AML-193 (cell line): ENCODE measurements around the gene GALNT11.
"Not testable (repeated sequence)": the region's sequence is repeated elsewhere in the genome, so short reads cannot be mapped to it uniquely, and the experiment has no call there.

Source experiments
- DNase-seq, 2 experiments: peaks; one replicate each; lab custom pipeline; 2025; lab: John Stamatoyannopoulos, UW

The GALNT11 gene

DNA sequence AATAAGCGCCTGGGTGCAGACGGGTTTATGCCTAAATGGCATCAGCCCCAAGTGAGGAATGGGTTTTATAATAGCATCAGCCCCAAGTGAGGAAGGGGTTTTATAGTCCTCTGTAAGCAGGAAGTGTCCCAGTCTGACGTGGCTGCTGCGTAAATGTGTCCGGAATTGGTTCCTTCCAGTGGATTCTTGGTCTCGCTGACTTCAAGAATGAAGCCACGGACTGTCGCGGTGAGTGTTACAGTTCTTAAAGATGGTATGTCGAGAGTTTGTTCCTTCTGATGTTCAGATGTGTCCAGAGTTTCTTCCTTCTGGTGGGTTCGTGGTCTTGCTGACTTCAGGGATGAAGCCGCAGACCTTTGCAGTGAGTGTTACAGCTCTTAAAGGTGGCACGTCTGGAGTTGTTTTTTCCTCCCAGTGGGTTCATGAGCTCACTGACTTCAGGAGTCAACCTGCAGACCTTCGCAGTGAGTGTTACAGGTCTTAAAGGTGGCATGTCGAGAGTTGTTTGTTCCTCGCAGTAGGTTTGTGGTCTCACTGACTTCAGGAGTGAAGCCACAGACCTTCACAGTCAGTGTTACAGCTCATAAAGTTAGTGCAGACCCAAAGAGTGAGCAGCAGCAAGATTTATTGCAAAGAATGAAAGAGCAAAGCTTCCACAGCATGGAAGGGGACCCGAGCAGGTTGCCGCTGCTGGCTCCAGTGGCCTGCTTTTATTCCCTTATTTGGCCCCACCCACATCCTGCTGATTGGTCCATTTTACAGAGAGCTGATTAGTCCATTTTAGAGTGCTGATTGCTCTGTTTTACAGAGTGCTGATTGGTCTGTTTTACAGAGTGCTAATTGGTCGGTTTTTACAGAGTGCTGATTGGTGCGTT, 2.3 kb downstream of the GALNT11 start:
- not testable (repeated sequence) for DNase-seq

DNA sequence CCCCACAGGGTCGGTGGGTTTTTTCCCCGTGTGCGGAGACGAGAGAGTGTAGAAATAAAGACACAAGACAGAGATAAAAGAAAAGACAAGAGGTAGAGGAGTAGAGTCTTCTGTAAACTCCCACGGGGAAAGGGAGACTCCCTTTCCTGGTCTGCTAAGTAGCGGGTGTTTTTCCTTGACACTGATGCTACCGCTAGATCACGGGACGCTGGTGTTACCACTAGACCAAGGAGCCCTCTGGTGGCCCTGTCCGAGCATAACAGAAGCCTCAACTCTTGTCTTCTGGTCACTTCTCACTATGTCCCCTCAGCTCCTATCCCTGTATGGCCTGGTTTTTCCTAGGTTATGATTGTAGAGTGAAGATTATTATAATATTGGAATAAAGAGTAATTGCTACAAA, 4.6 kb downstream of the GALNT11 start:
- DNase-seq, result peak in 1 of 2 experiments; percentile 5

DNA sequence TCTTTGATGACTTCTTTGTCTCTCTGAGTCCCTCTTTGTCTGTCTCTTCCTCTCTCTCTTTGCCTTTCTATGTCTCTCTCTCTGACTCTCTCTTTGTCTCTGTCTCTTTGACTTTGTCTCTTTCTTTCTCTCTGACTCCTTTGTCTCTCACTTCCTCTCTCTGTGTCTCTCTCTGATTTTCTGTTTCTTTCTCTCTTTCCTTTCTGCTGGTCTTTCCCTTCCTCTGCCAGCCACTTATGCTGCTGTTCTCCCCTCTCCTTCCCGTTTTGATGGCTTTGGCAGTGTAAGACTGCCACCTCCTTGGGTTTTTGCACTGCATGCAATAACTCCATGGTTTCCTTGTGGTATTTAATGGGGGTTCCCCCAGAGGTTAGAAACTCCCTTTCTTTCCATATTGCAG, 5.2 kb downstream of the GALNT11 start:
- not testable (repeated sequence) for DNase-seq

DNA sequence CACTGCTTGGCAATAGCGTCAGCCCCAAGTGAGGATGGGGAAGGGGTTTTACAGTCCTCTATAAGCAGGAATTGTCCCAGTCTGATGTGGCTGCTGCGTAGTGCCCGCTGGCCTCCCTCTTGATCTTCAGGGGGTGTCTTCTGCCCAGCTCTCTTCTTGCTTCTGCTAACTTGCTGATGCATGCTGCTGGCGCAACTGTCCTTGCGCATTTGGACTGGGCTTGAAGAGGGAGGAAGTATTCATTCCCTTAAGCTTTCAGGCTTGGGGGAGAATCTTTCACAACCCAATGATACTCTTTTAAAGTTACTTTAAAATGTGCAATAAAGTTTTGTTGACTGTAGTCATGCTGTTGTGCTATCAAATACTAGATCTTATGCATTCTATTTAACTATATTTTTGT, 10.3 kb downstream of the GALNT11 start:
- no peak for DNase-seq

DNA sequence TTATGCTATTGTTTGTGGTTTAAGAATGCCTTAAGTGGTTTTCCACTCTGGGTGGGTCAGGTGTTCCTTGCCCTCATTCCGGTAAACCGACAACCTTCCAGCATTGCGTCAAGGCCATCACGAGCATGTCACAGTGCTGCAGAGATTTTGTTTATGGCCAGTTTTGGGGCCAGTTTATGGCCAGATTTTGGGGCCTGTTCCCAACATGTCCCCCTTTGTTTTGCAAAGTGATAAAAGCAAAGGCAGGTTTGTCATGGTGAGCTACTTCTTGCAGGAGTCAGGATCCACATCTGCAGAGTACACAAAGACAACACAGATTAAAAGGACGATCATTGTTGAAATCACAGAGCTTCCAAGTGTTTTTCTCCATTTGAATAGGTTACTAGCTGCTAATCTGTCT, 12.9 kb downstream of the GALNT11 start:
- not testable (repeated sequence) for DNase-seq

DNA sequence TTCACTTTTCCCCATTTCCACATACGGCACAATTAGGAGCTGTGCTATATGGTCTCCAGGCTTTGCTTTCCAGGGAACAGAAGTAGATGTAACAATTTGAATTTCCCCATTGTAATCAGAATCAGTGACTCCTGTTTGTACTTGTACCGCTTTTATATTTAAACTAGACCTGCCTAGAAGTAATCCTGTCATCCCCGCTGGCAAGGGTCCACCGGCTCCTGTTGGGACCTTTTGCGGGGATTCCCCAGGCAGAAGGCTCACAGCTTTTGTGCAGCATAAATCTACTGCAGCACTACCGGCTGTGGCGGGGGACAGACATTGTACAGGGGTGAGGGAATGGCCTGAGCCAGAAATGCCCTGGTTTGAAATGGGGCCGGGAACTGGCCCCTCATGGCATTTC, 17.6 kb downstream of the GALNT11 start:
- DNase-seq, result not testable (repeated sequence)

DNA sequence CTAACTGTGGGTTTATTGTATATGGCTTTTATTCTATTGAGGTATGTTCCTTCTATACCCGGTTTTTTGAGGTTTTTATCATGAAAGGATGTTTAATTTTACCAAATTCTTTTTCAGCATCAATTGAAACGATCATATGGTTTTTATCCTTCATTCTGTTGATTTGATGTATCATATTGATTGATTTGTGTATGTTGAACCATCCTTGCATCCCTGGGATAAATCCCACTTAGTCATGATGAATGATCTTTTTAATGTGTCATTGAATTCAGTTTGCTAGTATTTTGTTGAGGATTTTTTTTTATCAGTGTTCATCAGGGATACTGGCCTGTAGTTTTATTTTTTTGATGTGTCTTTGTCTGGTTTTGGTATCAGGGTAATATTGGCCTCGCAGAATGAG, 19.4 kb downstream of the GALNT11 start:
- not testable (repeated sequence) for DNase-seq

DNA sequence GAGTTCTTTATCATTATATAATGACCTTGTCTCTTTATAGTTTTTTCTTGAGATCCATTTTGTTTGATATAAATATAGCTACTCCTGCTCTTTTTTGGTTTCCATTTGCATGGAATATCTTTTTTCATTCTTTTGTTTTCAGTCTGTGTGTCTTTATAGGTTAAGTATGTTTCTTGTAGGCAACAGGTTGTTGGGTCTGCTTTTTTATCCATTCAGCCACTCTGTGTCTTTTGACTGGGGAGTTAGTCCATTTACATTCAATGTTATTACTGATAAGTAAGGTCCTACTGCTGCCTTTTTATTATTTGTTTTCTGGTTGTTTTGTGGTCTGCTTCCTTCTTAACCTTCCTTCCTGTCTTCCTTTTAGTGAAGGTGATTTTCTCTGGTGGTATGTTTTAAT, 21.1 kb downstream of the GALNT11 start:
- no peak for DNase-seq

DNA sequence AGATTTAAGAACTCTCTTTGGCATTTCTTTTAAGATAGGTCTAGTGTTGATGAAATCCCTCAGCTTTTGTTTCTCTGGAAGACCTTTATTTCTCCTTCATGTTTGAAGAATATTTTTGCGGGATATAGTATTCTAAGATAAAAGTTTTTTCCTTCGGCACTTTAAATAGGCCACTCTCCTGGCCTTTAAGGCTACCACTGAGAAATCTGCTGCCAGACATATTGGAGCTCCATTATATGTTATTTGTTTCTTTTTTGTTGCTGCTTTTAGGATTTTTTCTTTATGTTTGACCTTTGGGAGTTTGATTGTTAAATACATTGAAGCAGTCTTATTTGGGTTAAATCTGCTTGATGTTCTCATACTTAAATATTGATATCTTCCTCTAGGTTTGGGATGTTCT, 22.6 kb downstream of the GALNT11 start:
- no peak for DNase-seq

DNA sequence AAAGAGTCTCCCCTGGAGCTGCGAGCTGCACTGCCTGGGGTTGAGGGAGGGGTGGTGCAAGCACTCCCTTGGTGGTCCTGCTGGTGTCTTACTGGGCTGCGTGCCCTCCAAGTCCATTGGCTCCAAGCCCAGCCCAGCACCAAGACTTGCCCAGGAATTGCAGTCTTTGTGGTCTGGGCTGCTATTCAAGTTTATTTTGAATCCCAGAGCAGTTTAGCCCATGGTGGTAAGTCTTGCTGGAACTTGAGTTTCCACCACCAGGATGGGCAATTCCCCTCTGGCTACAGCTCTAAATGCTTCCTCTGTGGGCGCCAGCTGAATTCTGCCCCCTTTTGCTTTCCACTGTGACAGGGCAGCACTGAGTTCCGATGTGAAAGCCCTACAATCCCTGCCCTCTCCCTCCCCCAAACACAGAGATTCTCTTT, 25.1 kb downstream of the GALNT11 start:
- no peak for DNase-seq

DNA sequence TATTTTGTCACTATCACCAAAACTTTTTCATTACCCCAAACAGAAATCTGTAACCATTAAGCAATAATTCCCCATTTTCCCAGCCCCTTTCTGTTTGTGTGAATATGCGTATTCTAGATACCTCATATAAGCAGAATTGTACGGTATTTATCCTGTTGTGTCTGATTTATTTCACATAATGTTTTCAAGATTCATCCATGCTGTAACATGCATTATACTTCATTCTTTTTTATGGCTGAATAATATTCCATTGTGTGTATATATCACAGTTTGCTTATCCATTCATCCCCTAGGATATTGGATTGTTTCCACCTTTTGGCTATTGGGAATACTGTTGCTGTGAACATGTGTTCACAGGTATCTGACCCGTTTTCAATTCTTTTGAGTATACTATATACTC, 26.5 kb downstream of the GALNT11 start:
- no peak for DNase-seq

DNA sequence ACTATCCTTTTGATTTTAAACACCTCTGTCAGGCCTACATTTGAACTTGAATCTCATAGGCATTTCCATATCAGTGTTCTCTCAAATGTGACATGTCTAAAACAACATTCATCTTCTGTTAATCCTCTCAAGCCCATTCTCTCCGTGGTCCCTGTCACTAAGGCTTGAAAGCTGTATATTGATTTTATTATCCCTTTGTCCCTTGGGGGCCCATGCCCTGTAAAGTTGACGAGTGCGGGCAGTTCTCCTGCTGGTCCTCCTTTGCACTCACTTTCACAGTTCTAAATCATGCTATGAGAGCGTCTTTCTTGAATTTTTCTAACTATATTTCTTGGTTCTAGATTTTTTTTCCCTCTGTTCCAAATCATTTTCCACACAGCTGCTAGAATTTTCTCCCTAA, 27.3 kb downstream of the GALNT11 start:
- no peak for DNase-seq

DNA sequence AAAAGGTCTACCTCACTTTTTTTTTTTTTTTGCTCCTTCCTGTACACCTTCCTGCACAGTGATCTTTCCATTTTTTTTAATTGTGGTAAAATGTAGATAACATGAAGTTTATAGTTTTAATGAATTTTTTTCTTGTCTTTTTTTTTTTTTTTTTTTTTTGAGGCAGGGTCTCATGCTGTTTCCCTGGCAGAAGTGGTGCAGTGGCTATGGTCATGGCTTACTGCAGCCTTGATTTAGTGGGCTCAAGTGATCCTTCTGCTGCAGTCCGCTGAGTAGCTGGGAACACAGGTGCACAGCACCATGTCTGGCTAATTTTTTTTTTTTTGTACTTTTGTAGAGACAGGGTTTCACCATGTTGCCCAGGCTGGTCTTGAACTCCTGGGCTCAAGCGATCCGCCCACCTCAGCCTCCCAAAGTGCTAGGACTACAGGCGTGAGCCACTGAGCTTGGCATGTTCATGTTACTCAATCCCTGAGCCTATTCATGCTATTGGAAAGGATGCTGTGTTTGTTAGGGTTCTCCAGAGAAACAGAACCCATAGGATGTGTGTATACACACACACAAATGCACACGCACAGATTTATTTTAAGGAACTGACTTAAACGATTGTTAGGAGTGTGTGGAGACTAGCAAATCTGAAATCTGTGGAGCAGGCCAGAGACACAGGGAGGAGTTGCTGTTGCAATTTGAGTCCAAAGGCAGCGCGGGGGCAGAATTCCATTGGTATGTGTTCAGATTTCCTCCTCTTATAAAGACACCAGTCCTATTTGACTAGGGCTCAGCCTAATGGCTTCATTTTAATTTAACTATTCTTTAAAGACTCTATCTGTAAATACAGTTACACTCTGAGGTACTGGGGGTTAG, 29.1 kb downstream of the GALNT11 start:
- DNase-seq, result no peak

DNA sequence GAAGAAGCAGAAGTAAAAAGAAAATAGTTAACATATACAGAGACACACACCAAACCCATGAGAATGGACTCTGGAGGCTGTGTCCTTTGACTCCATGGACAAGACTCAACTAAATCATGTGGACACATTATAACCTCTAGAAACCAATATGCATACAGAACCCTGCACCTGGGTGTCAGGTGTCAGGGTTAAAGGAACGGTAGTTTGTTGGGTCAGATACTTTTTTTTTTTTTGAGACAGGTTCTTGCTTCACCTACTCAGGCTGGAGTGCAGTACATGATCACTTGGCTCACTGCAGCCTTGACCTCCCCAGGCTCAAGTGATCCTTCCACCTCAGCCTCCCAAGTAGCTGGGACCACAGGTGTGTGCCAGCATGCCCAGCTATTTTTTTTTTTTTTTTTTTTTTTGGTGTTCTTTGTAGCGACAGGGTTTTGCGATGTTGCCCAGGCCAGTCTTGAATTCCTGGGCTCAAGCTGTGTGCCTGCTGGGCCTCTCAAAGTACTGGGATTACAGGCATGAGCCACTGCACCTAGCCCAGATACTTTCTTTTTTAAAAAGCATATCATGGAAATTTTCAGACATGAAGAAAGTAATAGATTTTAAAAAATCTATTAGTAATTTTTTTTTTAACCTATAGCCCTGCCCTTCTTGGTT, 31.3 kb downstream of the GALNT11 start:
- DNase-seq, result no peak

DNA sequence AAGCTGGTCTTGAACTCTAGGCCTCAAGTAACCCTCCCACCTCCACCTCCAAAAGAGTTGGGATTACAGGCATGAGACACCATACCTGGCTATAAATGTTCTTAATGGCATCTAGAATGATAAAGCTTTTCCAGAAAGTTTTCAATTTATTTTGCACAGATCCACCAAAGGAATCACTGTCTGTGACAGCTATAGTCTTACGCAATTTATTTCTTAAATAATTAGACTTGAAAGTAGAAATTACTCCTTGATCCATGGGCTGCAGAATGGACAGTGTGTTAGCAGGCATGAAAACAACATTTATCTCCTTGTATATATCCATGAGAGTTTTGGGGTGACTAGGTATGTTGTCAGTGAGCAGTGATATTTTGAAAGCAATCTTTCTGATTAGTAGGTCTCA, 33.8 kb downstream of the GALNT11 start:
- no peak for DNase-seq

DNA sequence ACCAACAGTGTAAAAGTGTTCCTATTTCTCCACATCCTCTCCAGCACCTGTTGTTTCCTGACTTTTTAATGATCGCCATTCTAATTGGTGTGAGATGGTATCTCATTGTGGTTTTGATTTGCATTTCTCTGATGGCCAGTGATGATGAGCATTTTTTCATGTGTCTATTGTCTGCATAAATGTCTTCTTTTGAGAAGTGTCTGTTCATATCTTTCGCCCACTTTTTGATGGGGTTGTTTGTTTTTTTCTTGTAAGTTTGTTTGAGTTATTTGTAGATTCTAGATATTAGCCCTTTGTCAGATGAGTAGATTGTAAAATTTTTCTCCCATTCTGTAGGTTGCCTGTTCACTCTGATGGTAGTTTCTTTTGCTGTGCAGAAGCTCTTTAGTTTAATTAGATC, 35.6 kb downstream of the GALNT11 start:
- not testable (repeated sequence) for DNase-seq

DNA sequence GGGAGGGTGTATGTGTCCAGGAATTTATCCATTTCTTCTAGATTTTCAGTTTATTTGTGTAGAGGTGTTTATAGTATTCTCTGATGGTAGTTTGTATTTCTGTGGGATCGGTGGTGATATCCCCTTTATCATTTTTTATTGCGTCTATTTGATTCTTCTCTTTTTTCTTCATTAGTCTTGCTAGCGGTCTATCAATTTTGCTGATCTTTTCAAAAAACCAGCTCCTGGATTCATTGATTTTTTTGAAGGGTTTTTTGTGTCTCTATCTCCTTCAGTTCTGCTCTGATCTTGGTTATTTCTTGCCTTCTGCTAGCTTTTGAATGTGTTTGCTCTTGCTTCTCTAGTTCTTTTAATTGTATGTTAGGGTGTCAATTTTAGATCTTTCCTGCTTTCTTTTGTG, 37.7 kb downstream of the GALNT11 start:
- not testable (repeated sequence) for DNase-seq

DNA sequence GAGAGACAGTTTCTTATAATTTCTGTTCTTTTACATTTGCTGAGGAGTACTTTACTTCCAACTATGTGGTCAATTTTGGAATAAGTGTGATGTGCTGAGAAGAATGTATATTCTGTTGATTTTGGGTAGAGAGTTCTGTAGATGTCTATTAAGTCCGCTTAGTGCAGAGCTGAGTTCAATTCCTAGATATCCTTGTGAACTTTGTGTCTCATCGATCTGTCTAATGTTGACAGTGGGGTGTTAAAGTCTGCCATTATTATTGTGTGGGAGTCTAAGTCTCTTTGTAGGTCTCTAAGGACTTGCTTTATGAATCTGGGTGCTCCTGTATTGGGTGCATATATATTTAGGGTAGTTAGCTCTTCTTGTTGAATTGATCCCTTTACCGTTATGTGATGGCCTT, 38.3 kb downstream of the GALNT11 start:
- not testable (repeated sequence) for DNase-seq

DNA sequence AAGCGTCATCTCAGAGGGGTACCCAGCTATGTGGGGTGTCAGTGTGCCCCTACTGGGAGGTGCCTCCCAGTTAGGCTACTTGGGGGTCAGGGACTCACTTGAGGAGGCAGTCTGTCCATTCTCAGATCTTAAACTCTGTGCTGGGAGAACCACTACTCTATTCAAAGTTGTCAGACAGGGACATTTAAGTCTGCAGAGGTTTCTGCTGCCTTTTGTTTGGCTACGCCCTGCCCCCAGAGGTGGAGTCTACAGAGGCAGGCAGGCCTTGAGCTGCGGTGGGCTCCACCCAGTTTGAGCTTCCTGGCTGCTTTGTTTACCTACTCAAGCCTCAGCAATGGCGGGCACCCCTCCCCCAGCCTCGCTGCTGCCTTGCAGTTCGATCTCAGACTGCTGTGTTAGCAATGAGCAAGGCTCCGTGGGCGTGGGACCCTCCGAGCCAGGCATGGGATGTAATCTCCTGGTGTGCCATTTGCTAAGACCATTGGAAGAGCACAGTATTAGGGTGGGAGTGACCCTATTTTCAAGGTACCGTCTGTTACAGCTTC, 40.4 kb downstream of the GALNT11 start:
- DNase-seq, result not testable (repeated sequence)

DNA sequence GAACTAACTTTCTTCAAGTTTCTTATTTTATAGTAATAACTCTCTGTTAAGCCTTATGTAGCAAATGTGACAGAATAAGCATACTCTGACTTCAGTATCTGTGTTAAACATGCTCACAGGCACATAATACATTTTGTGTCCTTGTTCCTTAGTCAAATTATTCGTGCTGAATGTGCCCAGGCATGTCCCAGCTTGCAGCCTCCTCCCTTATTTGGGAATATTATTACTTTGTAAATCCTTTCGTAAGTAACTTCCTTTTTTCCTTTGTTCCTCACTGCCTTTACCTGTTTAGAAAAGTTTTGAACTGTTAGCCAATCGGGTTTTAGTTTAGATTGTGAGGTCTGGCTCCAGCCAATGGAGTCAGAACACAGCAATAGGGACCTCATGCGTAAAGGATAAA, 46.9 kb downstream of the GALNT11 start:
- DNase-seq, result no peak

DNA sequence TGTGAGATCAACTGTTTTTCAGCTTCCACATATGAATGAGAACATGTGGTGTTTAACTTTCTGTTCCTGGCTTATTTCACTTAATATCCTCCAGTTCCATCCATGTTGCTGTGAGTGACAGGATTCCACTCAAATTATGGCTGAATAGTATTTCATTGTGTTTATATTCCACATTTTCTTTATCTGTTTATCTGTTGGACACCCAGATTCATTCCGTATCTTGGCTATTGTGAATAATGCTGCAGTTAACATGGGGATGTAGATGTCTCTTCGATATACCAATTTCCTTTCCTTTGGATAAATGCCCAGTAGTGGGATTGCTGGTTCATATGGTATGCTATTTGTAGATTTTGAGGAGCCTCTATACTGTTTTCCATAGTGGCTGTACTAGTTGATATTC, 47.9 kb downstream of the GALNT11 start:
- DNase-seq, result no peak

DNA sequence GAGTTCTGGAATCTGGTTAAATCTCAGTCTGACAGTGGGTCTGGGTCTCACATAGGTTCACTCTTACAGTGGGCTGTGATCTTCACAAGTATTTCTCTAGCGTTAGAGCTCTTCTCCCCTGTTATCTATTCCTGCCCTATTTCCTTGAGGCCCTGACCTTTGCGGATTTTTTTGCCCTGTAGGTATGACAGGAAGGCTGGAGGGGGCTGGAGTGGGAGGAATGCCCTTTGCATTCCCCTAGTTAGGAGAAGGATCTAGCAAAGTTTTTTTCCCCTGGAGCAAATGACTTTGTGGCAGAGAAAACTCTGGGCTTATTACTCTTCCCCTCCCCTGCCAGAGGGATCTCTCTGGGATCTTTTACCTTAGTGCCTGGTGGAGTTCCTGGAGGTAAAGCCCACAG, 49.2 kb downstream of the GALNT11 start:
- no peak for DNase-seq
